ENCODE measurements around the gene ALOX15B. TPM values are rescaled to one million over a fixed set of nuclear protein-coding genes. Genes with fewer than 3 reads are reported as not detected.
"Not testable (repeated sequence)": the region's sequence is repeated elsewhere in the genome, so short reads cannot be mapped to it uniquely, and the experiment has no call there.

Gene ALOX15B
- total RNA-seq, 6 experiments from 2014 or later: 0.22 to 2.2 (median 0.72) TPM

DNA sequence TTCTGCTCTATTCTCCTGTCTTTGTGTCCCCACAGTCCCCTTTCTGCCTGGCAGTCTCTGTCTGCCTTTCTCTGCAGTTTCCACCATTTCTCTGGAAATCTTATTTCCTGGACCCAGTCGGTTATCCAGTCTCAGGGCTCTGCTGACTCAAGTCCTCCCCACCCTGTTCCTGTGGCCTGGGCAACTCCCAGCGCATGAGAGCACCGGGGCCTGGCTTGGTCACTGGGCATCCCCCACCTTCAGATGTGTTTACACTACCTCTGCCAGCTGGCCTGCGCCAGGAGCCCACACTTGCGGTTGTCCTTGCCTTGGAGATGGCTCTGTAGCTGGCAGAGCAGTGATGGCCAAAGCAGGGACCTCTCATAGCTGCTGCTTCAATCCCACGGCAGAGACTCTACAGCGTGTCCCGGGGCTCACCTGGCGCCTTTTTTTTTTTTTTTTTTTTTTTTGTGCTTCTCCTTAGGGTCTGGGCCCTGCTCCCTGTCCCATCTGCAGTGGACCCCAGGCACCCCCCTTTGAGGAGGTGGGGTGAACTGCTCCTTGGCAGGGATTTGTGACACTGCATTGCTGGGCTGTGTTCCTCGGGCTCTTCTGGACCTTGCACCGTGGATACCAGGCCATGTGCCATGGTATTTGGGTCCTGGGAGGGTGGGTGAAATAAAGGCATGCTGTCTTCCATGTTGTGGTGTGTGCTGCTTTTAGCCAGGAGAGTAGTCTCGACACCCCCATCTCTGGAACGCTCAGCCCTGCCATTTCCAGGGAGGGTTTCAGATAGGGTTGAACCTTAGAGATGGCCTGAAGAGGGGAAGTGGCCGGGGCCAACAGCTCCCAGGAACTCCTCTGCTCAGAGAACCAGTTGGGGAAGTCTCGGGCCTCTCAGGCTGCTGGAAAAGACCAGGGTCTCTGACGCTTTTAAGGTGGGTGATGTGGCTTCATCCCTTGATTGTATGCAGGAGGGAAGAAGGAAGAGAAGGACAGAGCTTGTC lies 18.9 kb upstream of the ALOX15B start:
- no peaks in the 10 kb centered on the region for H3K27me3 ChIP-seq
- no peaks in the 10 kb centered on the region for H3K9me3 ChIP-seq
- no peak overlapping the region for H3K27ac ChIP-seq
- H3K4me1 ChIP-seq: peaks cover 0 to 39% (median 5%) of the 10 kb centered on the region in 4 donors
- ATAC-seq: peak in 1 of 4 donors; percentile 16
- no peak overlapping the region for H3K4me3 ChIP-seq
- no peak for TF ChIP-seq POLR2A (IDR thresholded peaks at IDR 0.05)
- TF ChIP-seq, protein P1, sequence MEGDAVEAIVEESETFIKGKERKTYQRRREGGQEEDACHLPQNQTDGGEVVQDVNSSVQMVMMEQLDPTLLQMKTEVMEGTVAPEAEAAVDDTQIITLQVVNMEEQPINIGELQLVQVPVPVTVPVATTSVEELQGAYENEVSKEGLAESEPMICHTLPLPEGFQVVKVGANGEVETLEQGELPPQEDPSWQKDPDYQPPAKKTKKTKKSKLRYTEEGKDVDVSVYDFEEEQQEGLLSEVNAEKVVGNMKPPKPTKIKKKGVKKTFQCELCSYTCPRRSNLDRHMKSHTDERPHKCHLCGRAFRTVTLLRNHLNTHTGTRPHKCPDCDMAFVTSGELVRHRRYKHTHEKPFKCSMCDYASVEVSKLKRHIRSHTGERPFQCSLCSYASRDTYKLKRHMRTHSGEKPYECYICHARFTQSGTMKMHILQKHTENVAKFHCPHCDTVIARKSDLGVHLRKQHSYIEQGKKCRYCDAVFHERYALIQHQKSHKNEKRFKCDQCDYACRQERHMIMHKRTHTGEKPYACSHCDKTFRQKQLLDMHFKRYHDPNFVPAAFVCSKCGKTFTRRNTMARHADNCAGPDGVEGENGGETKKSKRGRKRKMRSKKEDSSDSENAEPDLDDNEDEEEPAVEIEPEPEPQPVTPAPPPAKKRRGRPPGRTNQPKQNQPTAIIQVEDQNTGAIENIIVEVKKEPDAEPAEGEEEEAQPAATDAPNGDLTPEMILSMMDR (IDR thresholded peaks at IDR 0.05): no peak
- WGBS (ENCODE audit: insufficient coverage, low coverage, low lambda C conversion rate, missing lambda C conversion rate): 43% methylated on average over 8 of the region's 16 CpGs
- intact Hi-C loops (cut with DNase I): no loop called here
- peak in 1 of 3 donors; percentile 47 for DNase-seq
- no peaks in the 10 kb centered on the region for H3K36me3 ChIP-seq

DNA sequence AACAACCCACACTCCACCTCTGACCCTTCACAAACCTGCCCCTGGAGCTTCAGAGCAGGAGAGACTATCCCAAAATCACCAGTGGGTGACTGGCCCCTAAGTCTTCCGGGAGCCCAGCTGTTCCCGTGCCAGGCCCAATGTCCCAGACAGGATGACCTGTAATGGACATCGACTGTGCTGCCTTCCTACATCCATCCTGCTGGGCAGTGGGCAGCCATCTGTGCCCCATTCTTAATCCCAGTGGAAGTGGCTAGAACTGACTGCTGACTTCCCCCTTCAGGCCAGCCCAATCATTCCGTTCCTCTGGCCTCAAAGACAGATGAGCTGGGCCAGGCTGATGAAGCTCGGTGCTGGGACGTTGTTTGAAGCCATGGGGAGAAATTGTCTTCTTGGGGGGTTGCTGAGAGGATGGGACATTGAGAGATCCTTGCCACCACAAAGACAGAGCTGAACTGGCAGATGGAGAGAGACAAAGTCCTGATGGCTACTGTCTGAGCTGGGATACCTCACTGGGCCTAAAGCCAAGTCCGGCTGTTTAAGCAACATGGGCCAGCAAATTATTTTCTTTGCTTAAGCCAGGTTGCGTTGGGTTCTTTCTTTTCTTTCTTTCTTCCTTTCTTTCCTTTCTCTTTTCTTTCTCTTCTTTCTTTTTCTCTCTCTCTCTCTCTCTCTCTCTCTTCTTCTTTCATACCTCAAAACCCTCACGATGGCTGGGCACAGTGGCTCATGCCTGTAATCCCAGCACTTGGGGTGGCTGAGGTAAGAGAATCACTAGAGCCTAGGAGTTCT lies 17.9 kb upstream of the ALOX15B start:
- Histone ChIP-seq H3K4me3 (no peak overlapping the region), H3K36me3 (no peaks in the 10 kb centered on the region), H3K4me1 (peaks cover 0 to 38% (median 5%) of the 10 kb centered on the region in 4 donors), H3K9me3 (no peaks in the 10 kb centered on the region), H3K27me3 (no peaks in the 10 kb centered on the region), H3K27ac (no peak overlapping the region)
- WGBS (ENCODE audit: insufficient coverage, low coverage, low lambda C conversion rate, missing lambda C conversion rate): 52% methylated on average over 6 of the region's 9 CpGs
- DNase-seq (peak in 1 of 3 donors; percentile 78), ATAC-seq (peak in 3 of 4 donors; percentile 32 to 39 (median 34))
- intact Hi-C loops (cut with DNase I): no loop called here
- TF ChIP-seq, protein P1 (IDR thresholded peaks at IDR 0.05): no peak
- no peak for TF ChIP-seq POLR2A (IDR thresholded peaks at IDR 0.05)

GRCh38 chr17:8021565-8022359 lies 17.1 kb upstream of the ALOX15B start:
- peaks cover 0 to 32% (median 5%) of the 10 kb centered on the region in 4 donors for H3K4me1 ChIP-seq
- intact Hi-C loops (cut with DNase I): no loop called here
- H3K27ac ChIP-seq: no peak overlapping the region
- ATAC-seq (peak in 1 of 4 donors; percentile 25), DNase-seq (no peak)
- no peak overlapping the region for H3K4me3 ChIP-seq
- H3K27me3 ChIP-seq: no peaks in the 10 kb centered on the region
- no peaks in the 10 kb centered on the region for H3K9me3 ChIP-seq
- no peaks in the 10 kb centered on the region for H3K36me3 ChIP-seq
- WGBS (ENCODE audit: insufficient coverage, low coverage, low lambda C conversion rate, missing lambda C conversion rate): 63% methylated on average over 10 of the region's 13 CpGs
- TF ChIP-seq, protein P1 (IDR thresholded peaks at IDR 0.05): no peak
- TF ChIP-seq POLR2A (IDR thresholded peaks at IDR 0.05): no peak

GRCh38 chr17:8022360-8023003 lies 16.4 kb upstream of the ALOX15B start:
- Histone ChIP-seq H3K36me3 (no peaks in the 10 kb centered on the region), H3K4me1 (peaks cover 0 to 25% (median 1%) of the 10 kb centered on the region in 4 donors), H3K27ac (no peak overlapping the region), H3K4me3 (no peak overlapping the region), H3K9me3 (no peaks in the 10 kb centered on the region), H3K27me3 (no peaks in the 10 kb centered on the region)
- no peak for TF ChIP-seq POLR2A (IDR thresholded peaks at IDR 0.05)
- TF ChIP-seq, protein P1 (IDR thresholded peaks at IDR 0.05): no peak
- no peak for ATAC-seq
- DNase-seq: no peak
- 90% methylated on average over 2 of the region's 4 CpGs for WGBS (ENCODE audit: insufficient coverage, low coverage, low lambda C conversion rate, missing lambda C conversion rate)
- intact Hi-C loops (cut with DNase I): no loop called here

DNA sequence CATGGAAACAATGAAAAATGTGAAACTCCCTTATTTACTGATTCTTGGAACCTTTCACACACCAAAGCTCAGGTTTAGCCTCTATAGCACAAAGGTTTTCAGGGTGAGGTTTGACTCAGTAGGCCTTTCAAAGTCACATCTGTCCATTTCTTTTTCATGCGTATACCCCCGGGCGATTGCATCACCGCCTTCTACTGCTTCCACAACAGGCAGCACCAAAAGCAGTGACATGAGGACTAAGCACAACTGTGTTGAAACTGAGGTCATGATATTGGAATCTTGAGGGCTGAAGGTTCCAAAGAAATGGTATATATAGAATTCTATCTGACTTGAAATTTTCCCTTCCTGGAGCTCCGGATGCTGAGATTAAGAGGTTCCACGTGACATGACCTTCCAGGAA lies 14.7 kb upstream of the ALOX15B start:
- intact Hi-C loops (cut with DNase I); H3K9me3 ChIP-seq; DNase-seq; H3K27me3 ChIP-seq; ATAC-seq; H3K4me3 ChIP-seq; H3K27ac ChIP-seq; H3K36me3 ChIP-seq: not testable (repeated sequence)
- H3K4me1 ChIP-seq: peaks cover 0 to 17% (median 0%) of the 10 kb centered on the region in 4 donors
- 70% methylated on average over 6 of the region's 6 CpGs for WGBS (ENCODE audit: insufficient coverage, low coverage, low lambda C conversion rate, missing lambda C conversion rate)
